Activated CD4-positive, alpha-beta T cell treated with anti-CD3 and anti-CD28 coated beads, Interleukin-2, Interleukin-6, amounts not matched to agents 100 ng/mL and 50 ng/mL, durations not matched to agents 16 hours and 8 hours (primary cell): ENCODE measurements around the gene PAXIP1.

Experiments
- DNase-seq: peaks from one replicate; pipeline ENCODE4 v3.0.0-alpha.2; 2020

PAXIP1 gene

DNA sequence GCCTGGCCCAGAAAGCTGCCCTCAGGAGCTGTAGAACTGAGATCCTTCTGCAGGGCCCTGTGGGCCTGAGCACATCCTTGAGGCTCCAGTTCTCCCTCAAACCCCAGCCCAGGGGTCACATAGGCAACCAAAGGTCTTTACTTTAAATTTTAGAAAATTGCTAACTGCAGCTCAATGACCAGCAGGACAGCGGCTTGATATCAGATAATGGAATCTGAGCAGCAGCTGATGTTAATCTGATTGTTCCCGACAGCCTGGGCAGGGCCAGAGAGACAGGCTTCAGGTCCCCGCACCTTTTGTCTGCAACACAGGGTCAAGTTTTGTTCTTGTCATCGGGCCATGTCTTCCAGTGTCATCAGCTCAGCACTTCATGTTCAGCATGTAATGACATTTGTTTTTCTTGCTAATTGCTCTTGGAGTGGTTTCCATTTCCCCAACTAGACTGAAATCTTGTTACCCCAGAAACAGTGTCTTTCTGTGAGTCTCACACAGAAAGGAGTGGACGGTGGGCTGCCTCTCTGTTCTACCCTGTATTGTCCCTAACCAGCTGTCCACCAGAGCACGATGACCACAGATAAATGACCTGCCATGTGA is 91.0 kb downstream of the PAXIP1 start:
- DNase-seq = no peak

DNA sequence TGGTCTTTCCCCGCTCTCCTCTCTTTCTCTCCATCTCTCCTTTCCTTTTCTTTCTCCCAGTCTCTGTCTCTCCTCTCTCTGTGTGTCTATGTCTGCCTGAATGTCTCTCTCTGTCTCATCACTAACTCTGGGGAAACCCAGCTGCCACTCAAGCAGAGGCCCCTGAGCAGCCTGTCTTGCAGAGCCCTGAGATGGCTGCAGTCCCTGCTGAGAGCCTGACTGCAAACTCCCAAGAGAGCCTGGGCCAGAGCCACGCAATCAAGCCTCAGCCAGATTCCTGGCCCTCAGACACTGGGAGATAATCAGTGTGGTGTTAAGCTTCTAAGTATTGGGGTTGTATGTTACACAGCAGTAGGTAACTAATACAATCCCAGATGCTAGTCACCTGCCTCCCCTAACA is 91.5 kb downstream of the PAXIP1 start:
- no peak for DNase-seq

DNA sequence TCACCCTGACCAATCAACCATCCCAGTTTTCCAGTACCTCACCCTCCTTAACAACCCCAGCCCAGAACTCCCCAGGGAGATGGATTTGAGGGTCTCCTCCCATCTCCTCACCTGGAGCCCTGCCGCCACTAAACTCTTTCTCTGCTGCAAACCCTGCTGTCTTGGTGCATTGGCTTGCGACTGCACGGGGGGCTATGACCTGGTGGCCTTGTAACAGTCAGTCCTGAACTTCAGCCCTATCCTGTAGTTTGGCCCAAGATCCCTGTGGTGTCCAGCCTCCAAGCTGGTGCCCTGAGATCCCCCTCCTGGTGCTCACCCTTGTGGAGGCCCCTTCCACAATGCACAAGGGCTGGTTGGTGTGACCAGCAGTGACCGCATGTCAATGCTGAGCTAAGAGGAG is 91.9 kb downstream of the PAXIP1 start:
- no peak for DNase-seq

DNA sequence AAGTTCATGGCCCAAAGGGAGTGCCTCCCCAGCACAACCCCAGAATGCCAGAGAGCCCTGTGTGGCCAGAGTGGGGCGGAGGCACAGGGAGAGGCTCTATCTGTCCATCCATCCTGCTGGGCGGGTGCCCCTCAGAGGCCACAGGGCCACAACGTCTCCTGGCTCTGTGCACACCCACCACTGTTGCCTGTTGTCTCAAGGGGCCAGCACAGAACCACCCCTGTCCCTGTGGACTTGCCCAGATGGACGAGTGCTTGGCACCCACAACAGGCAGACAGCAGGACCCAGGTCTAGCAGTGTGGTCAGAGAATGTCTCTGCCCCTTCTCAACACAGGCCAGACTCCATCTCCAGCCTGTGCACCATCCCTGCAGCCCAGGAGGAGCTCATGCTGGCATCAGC is 92.8 kb downstream of the PAXIP1 start:
- DNase-seq = no peak

DNA sequence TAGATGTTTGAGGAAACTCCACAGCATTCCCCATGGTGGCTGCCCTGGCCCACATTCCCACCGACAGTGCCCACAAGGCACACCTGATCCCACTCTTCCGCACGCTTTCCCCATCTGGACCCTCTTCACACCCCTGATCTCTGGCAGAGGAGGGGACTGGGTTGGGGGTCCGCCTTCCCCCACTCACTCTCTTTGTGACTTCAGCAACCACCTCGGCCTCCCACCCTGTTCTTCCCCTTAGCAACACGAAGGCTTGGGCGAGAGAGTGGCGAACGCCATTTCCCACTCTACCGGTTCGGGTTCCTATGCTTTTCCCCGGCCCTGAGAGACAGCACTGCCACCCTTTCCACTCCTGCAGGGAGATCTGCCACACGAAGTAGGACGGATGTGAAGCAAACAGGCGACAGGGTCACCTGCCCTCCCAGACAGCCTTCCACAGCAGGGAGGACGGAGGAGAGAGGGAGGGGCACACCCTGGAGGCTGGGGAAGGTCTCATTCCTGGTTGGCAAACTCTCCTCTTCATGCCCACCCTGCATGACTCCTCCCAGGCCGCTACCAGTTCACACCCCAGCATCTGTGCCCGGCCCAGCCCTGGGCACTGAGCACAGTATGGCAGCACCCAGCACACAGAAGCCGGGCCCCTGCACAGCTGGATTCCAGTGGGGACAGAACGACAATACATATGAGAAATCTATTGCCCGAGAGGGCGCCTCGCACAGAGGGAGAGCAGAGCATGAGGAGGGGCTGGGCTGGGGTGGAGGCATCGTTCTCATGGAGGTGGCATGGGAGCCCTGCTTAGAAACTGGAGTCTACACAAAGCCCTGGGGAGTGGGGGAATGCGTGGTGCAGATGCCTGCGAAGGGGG is 93.5 kb downstream of the PAXIP1 start:
- no peak for DNase-seq

DNA sequence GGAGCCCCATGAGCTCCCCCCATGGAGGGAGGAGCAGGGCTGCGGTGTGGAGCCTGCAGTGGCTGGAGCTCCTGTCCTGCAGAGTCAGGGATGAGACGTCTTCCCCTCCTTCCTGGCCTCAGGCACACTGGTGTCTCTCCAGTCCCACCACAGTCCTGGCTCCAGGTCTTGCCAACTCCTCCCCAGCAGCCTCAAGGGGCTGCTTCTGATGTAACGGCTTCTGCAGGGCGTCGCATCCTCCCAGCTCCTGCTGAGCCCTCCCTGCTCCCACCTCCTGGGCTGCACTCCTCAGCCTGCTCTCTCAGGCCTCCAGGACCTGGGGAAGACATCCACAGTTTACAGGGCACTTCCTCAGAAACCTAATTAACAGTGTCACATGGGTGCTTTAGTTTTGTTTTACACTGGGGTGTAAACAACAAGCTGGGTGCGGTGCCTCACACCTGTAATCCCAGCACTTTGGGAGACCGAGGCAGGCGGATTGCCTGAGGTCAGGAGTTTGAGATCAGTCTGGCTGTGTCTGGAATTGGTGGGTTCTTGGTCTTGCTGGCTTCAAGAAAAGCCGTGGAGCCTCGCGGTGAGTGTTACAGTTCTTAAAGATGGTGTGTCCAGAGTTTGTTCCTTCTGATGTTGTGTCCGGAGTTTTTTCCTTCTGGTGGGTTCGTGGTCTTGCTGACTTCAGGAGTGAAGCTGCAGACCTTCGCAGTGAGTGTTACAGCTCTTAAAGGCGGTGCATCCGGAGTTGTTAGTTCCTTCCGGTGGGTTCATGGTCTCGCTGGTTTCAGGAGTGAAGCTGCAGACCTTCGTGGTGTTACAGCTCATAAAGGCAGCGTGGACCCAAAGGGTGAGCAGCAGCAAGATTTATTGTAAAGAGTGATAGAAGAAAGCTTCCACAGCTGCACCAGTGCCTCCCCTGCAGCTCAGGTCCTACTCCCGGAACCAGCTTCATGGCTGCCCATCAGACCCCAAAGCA is 95.0 kb downstream of the PAXIP1 start:
- no peak for DNase-seq

DNA sequence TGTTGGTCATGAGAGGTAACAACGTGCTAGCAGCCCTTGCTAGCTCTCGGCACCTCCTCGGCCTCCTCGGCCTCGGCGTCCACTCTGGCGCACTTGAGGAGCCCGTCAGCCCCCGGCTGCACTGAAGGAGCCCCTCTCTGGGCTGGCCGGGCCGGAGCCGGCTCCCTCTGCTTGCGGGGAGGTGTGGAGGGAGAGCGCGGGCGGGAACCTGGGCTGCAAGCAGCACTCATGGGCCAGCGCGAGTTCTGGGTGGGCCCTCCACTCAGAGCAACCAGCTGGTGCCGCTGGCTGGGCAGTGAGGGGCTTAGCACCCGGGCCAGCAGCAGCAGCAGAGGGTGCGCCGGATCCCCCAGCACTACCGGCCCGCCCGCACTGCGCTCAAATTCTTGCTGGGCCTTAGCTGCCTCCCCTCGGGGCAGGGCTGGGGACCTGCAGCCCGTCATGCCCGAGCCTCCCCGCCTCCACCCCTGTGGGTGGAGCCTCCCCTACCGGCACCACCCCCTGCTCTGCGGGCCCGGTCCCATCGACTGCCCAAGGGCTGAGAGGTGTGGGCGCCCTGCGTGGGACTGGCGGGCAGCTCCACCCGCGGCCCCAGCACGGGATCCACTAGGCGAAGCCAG is 96.1 kb downstream of the PAXIP1 start:
- no peak for DNase-seq

DNA sequence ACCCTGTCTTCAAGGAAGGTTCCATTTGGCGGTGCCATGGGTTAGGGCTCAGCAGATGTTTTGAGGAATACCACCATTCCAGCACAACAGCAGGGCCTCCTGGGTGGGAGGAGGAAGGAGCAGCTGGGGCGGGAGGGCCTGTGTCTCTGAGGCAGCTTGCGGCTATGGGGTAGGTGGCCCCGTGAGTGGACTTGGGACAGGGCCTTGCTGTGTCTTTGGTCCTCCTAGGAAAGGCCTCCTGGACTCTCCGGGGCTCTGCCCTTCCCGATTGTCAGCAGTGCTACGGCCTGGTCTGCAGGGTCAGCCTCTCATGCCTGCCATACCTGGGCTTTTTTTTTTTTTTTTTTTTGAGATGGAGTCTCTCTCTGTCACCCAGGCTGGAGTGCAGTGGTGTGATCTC is 96.7 kb downstream of the PAXIP1 start:
- no peak for DNase-seq

DNA sequence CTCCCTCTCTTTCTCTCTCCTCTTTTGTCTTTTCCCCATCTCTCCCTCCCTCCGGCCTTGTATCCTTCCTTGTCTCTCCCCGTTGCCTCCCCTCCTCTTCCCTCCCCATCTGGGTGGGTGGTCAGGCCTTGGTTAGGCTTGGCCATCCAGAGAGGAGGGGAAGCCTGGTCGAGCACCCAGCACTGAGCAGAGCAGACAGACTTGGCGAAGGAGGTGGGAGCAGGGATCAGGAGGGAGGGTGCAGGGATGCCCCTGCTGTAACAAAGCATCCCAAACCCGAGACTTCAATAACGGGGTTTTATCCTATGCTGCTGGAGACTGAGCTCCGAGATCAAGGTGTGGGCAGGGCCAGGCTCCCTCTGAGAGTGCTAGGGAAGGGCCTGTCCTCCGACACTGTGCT is 97.3 kb downstream of the PAXIP1 start:
- no peak for DNase-seq

DNA sequence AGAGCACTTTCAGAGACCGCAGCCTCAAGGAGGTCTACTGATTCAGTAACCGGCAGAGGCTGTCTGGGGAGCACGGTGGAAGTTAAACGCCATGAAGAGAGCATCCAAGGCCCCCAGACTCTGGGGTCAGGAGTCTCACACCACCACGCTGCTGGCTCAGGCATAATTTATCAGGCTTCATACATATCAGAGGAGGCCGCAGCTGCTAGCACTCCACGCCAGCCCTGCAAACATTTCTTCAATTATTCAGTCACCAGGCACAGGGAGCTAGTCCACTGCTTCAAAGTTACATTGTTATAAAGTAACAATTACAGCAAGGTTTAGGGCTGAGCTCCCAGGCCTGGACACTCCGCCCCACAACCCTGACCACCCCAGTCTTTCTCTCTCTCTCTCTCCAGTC is 97.8 kb downstream of the PAXIP1 start:
- DNase-seq = no peak

DNA sequence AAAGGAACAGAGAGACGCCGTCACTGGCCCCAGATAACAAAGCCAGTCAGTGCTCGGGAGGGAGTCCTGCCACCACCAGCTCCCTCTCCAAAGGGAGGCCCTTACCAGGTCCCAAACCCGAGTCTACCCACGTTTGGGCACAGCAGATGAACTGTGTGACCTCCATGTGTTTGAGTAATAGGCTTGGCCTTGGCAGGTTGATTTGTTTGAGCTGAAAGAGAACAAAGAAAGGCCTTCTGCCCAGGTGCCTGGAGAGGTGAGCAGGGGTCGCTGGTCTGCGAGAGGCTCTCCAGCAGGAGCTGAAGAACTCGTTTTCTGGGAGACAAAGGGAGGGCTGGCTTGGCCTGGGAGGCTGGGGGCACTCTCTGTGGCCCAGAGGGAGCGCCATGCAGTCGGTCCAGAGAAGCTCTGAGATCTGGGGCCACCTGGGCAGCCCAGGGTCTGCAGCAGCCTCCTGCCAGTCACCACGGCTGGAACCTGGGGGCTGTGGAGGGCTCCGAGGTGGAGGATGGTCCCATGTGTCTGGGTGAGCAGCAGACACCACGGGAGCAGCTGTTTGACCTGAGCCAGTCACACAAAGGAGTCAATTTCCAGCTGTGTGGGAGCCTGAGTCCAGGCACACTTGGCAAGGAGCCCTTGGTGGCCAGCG is 99.7 kb downstream of the PAXIP1 start:
- no peak for DNase-seq

DNA sequence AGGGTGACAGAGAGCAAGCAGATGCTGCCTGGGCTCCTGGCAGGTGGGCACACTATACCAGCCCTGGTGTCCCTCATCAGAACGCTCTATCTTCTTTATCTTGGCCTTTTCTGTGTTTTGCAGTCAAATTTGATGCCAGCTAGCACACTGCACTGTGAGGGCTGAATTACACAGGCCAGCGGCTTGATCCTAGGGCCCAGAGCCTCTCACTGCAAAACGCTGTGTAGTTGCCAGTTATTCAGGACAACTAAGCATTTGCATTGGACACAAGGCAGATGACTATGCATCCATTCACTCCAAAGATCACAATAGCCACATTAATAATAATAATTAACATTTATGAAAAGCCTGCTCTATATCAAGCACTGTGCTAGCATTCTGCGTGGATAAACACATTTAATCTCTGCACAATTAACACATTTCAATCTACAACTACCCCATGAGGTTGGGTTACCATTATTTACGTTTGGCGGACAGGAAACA is 100.3 kb downstream of the PAXIP1 start:
- no peak for DNase-seq

DNA sequence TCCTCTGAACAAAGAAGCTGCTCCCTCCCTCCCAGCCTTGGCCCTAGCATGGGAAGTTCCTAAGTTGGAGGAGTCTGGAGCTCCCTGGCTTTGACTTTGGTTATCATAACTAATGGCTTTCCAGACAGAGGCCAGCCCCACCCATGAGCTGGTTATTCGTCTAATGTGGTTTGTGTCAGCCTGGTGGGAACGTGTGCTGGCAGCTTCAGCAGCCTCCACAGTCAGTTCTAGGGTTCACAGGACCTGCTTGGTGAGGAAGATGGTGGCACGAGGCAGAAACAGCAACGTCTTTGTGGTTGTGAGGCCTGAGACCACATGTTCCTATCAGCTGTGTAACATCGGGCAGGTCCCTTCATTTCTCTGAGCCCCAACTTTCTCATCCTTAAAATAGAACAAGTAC is 103.1 kb downstream of the PAXIP1 start:
- DNase-seq = no peak

DNA sequence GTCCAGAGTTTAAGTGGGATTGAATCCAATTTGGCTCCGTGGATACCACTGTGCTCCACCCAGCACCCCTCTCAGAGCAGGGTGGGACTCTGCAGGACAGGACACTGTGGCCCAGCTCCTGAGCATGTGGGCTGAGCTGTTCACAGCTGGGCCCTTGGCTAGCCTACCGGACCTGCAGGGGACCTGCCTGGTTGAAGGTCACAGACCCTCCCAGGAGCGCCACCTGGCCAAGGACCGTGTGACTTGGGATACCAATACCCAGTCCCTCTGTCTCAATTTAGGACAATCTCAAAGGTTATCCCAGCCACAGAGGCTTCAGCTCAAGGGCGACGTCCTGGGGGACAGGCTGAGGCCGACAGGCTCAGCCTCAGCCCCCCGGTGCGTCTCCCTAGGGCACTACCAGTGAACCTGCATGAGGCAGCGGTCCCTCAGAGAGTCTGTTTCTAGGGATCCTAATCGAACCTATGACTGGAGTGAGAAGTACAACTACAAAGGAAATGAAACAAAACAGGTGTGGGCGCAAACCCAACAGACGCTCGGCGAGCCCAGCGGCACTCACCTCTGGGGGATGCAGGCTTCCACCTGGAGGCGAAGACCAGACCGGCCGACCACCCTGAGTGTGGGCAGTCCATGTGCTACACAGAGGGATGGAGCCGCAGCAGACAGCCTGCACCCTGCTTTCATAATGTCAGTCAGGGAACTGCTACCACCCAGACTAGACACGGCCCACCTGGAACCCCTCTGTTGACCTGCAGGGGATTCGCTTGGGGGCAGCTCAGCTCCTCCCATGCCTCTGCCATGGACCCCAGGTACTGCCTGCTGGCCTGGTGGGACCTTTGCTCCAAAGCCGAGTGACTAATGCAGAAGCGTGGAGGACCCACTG is 103.7 kb downstream of the PAXIP1 start:
- no peak for DNase-seq

DNA sequence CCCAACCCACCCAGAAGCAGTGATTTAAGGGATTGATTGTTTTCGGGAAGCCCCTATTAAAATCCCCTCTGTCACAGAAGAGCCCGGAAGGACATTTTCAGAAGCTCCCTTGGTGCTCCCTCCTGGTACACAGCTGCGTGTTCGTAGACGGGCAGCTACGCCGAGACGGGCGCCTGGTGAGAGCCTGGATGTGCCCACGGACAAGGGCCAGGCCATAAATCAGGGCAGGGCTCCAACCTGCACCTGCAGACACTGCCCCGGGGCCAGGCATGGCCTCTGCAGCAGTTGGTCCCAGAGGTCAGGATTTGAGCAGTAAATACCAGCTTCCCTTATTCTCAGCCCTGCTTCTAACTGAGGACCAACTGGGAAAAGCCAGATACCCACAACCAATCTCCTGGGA is 106.8 kb downstream of the PAXIP1 start:
- DNase-seq = no peak
